Panc1 (cell line): Measurements from ENCODE around the gene MACROD2.

Source experiments
- CTCF ChIP-seq: fragments of 450-650 bp; IDR thresholded peaks from 2 replicates; pipeline ENCODE4 v1.5.1; 2017; ENCODE audit warnings: mild to moderate bottlenecking
- TCF7L2 ChIP-seq: IDR thresholded peaks from 2 replicates; pipeline ENCODE4 v1.6.1; 2011; ENCODE audit warnings: mild to moderate bottlenecking, low read depth, low read length, inconsistent platforms

DNA sequence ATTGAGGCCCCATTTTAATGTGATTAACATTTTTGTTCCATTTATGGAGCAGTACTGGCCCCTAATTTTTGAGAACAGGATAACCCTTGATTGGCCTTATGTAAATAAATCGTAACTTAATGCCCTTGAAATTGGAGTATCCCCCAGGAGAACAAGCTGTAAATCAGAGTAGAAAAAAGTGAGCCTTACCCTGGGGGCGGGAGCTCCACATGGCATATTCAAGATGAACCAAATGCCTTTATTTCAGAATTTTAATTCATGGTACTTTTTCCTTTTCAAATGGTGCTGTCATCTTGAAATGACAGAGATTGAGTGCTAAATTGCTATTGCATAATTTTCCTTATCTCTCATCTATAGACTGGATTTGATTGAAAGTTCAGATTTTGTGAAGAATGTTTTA lies 1151.6 kb downstream of the MACROD2 start:
- TF ChIP-seq CTCF (no peak), TCF7L2 (no peak)
